HepG2 (cell line): ENCODE results near the gene TRIM69. TPM values are rescaled to one million over a fixed set of nuclear protein-coding genes. Genes with fewer than 3 reads are reported as not detected.

Experiments used
- BCL3 ChIP-seq: sonication (generic); formaldehyde crosslinking; IDR thresholded peaks from 2 replicates; pipeline ENCODE4 v1.5.1; 2020; ENCODE audit warnings: mild to moderate bottlenecking, missing genetic modification reagents, moderate library complexity
- DBP ChIP-seq: sonication (generic); formaldehyde crosslinking; IDR thresholded peaks from 2 replicates; pipeline ENCODE4 v1.4.0; 2020; ENCODE audit warnings: missing genetic modification reagents; ENCODE audit errors: not compliant biosample characterization
- GTF3A ChIP-seq: sonication (generic); formaldehyde crosslinking; conservative IDR thresholded peaks from 2 replicates; pipeline ENCODE4 v1.4.0; 2020; ENCODE audit warnings: mild to moderate bottlenecking, missing genetic modification reagents
- HOXA9 ChIP-seq: sonication (generic); formaldehyde crosslinking; IDR thresholded peaks from 2 replicates; pipeline ENCODE4 v1.8.1; 2022; ENCODE audit warnings: missing genetic modification reagents, mild to moderate bottlenecking, moderate library complexity, borderline replicate concordance
- JDP2 ChIP-seq: sonication (generic); formaldehyde crosslinking; IDR thresholded peaks from 2 replicates; pipeline ENCODE4 v1.8.1; 2022; ENCODE audit warnings: missing genetic modification reagents, borderline replicate concordance
- KAT8 ChIP-seq: IDR thresholded peaks from 2 replicates; pipeline ENCODE4 v1.6.1; 2016; ENCODE audit warnings: missing genetic modification reagents, missing compliant biosample characterization
- MAFK ChIP-seq, 2 experiments: IDR thresholded peaks in 1 of 2; conservative IDR thresholded peaks in 1 of 2; 2 replicates each; pipeline ENCODE4 v1.6.1; 2011; ENCODE audit warnings: improper control_type of control experiment in 2 of 2, low read length in 2 of 2
- NFKB2 ChIP-seq: sonication (generic); formaldehyde crosslinking; IDR thresholded peaks from 2 replicates; pipeline ENCODE4 v1.4.0; 2020; ENCODE audit warnings: missing genetic modification reagents, borderline replicate concordance
- NR2F2 ChIP-seq: IDR thresholded peaks from 2 replicates; pipeline ENCODE4 v1.6.1; 2012; ENCODE audit warnings: low read depth, inconsistent platforms, borderline replicate concordance
- PRPF4 ChIP-seq: fragments of 200-400 bp; formaldehyde crosslinking; IDR thresholded peaks from 2 replicates; pipeline ENCODE4 v1.6.1; 2016; ENCODE audit warnings: low read length, low read depth; ENCODE audit not compliant: poor library complexity, severe bottlenecking
- RBM39 ChIP-seq: fragments of 200-400 bp; formaldehyde crosslinking; IDR thresholded peaks from one replicate; pipeline ENCODE4 v1.6.1; 2018; ENCODE audit warnings: antibody characterized with exemption, mild to moderate bottlenecking, low read depth, low read length; ENCODE audit not compliant: poor library complexity, severe bottlenecking
- SMAD3 ChIP-seq: sonication (generic); formaldehyde crosslinking; IDR thresholded peaks from 2 replicates; pipeline ENCODE4 v1.4.0; 2020; ENCODE audit warnings: missing genetic modification reagents
- TMF1 ChIP-seq: sonication (generic); formaldehyde crosslinking; IDR thresholded peaks from 2 replicates; pipeline ENCODE4 v1.8.1; 2022; ENCODE audit warnings: low read depth, missing genetic modification reagents
- TRAFD1 ChIP-seq: sonication (generic); formaldehyde crosslinking; IDR thresholded peaks from 2 replicates; pipeline ENCODE4 v1.5.1; 2020; ENCODE audit warnings: missing genetic modification reagents, mild to moderate bottlenecking, borderline replicate concordance
- ZBTB7A ChIP-seq: sonication (generic); formaldehyde crosslinking; IDR thresholded peaks from 2 replicates; pipeline ENCODE4 v1.8.0; 2022; ENCODE audit warnings: mild to moderate bottlenecking, missing genetic modification reagents
- ZFP41 ChIP-seq: sonication (generic); formaldehyde crosslinking; IDR thresholded peaks from 2 replicates; pipeline ENCODE4 v1.4.0; 2020; ENCODE audit warnings: mild to moderate bottlenecking, missing genetic modification reagents, borderline replicate concordance
- ZNF414 ChIP-seq: sonication (generic); formaldehyde crosslinking; IDR thresholded peaks from 2 replicates; pipeline ENCODE4 v1.5.0; 2020; ENCODE audit warnings: missing genetic modification reagents
- ZNF607 ChIP-seq: sonication (generic); formaldehyde crosslinking; IDR thresholded peaks from 2 replicates; pipeline ENCODE4 v1.5.1; 2020; ENCODE audit warnings: missing genetic modification reagents, mild to moderate bottlenecking, borderline replicate concordance
- ZNF670 ChIP-seq: sonication (generic); formaldehyde crosslinking; IDR thresholded peaks from 2 replicates; pipeline ENCODE4 v1.8.0; 2022; ENCODE audit warnings: mild to moderate bottlenecking, missing genetic modification reagents, borderline replicate concordance
- ZNF740 ChIP-seq: sonication (generic); formaldehyde crosslinking; IDR thresholded peaks from 2 replicates; pipeline ENCODE4 v1.4.0; 2020; ENCODE audit warnings: missing genetic modification reagents
- ZNF782 ChIP-seq: sonication (generic); formaldehyde crosslinking; IDR thresholded peaks from 2 replicates; pipeline ENCODE4 v1.4.0; 2020; ENCODE audit warnings: missing genetic modification reagents, mild to moderate bottlenecking, borderline replicate concordance
- ZZZ3 ChIP-seq: sonication (generic); formaldehyde crosslinking; IDR thresholded peaks from 2 replicates; pipeline ENCODE4 v1.4.0; 2020; ENCODE audit warnings: missing genetic modification reagents, mild to moderate bottlenecking, borderline replicate concordance
- polyA plus RNA-seq, 8 experiments: library from polyadenylated mRNA; depleted of rRNA in 3 of 8; stranded (reverse) in 7 of 8; unstranded in 1 of 8; fragments of >200 nt; fragmentation: Illumina TruSeq in 4 of 8; extraction: Trizol in 4 of 8; gene quantifications; 2 replicates each; pipeline versions ENCODE4 v1.2.1 to v1.2.3, GENCODE V29; 2011 to 2016; ENCODE audit warnings: low read depth in 4 of 8, missing spikeins in 1 of 8, mixed read lengths in 1 of 8; ENCODE audit not compliant: insufficient read depth in 1 of 8
- total RNA-seq, 5 experiments: library from RNA; depleted of rRNA; stranded (reverse); fragments of >200 nt; fragmentation: Illumina TruSeq; extraction: Trizol; gene quantifications; 2 replicates each; pipeline ENCODE4 v1.2.3, GENCODE V29; 2016; ENCODE audit warnings: low read depth in 1 of 5

The TRIM69 gene
- total and polyA plus RNA-seq, 2 of the 13 experiments (the other 11 are each of a cell fraction or from before 2014, with no cell fraction given) = 2.6 to 3.2 TPM

- no peak for TF ChIP-seq BCL3 (CRISPR knock-in tag)
- TF ChIP-seq KAT8 (CRISPR knock-in tag) = peak; percentile 74; the same call in 1 of the 2 replicates
- TF ChIP-seq HOXA9 = no peak
- no peak for TF ChIP-seq GTF3A (CRISPR knock-in tag)
- TF ChIP-seq PRPF4 = no peak
- no peak for TF ChIP-seq JDP2 (CRISPR knock-in tag)
- peak; percentile 90; the same call in 1 of the 2 replicates for TF ChIP-seq NFKB2 (CRISPR knock-in tag)
- TF ChIP-seq ZBTB7A (CRISPR knock-in tag) = no peak
- peak; percentile 51; the same call in 1 of the 2 replicates for TF ChIP-seq SMAD3 (CRISPR knock-in tag)
- TF ChIP-seq ZFP41 = no peak
- TF ChIP-seq ZNF782 (CRISPR knock-in tag) = no peak
- TF ChIP-seq ZNF607 (CRISPR knock-in tag) = no peak
- no peak; the same call in 1 of the 2 replicates for TF ChIP-seq TRAFD1
- TF ChIP-seq ZZZ3 (CRISPR knock-in tag) = no peak
- TF ChIP-seq ZNF670 (CRISPR knock-in tag) = no peak
- no peak for TF ChIP-seq DBP (CRISPR knock-in tag)
- peak; percentile 60 for TF ChIP-seq NR2F2
- no peak for TF ChIP-seq ZNF414 (CRISPR knock-in tag)
- 0 out of 2 replicates have a peak, but pooled peaks have one; percentile 34 for TF ChIP-seq ZNF740 (CRISPR knock-in tag)
- peak; percentile 54 to 72 for TF ChIP-seq MAFK (conservative IDR thresholded peaks at IDR 0.05 in 1 of 2, IDR thresholded peaks at IDR 0.05 in 1 of 2; ENCODE audit: low read length in 2 of 2)
- 0 out of 2 replicates have a peak, but pooled peaks have one; percentile 29 for TF ChIP-seq TMF1 (CRISPR knock-in tag)
- TF ChIP-seq RBM39 = peak; percentile 75
Measured at GRCh38 chr15:44728576-44729407, 7.5 kb upstream of the TRIM69 start (continued).
